ENCODE measurements around the gene CAPS. TPM values are rescaled to one million over a fixed set of nuclear protein-coding genes. Genes with fewer than 3 reads are reported as not detected.

Gene CAPS
- total RNA-seq, 1 experiment from 2014 or later: 2.3 TPM

DNA sequence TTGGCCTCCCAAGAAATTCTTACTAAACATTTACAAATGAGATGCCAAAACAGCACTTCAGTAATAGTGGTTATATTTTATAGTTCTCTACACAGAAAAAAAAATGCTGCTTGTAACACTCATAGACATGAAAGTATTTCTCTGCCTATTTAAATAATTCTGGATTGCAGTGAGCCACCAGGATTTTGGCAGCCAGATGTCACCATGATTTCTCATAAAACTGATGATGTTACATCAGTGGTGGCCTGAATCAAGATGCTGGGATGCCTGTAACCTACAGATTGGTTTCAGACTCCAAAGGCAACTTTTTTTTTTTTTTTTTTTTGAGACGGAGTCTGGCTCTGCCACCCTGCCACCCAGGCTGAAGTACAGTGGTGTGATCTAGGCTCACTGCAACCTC, 2.7 kb upstream of the CAPS start:
- Histone ChIP-seq H3K23ac (ENCODE audit: insufficient read length, low read depth, low read length) (no peak overlapping the region), H2BK12ac (ENCODE audit: insufficient read length, low read depth, low read length) (no peak overlapping the region), H3K9me3 (ENCODE audit: control insufficient read depth, low read depth, low read length) (no peaks in the 10 kb centered on the region), H3K4me1 (ENCODE audit: insufficient read depth, low read length) (no peaks in the 10 kb centered on the region), H3K79me2 (ENCODE audit: insufficient read depth, low read length) (no peaks in the 10 kb centered on the region), H4K91ac (ENCODE audit: insufficient read length, low read depth, low read length) (no peak overlapping the region), H3K27ac (ENCODE audit: insufficient read length, low read depth, low read length) (no peak overlapping the region), H4K20me1 (ENCODE audit: control insufficient read depth, insufficient read depth, insufficient read length) (no peaks in the 10 kb centered on the region), H3K4me2 (ENCODE audit: insufficient read depth, insufficient read length, low read length) (no peak overlapping the region), H3K56ac (ENCODE audit: insufficient read length, low read depth, low read length) (no peak overlapping the region), H3K27me3 (ENCODE audit: insufficient read depth, low read length) (no peaks in the 10 kb centered on the region), H2BK20ac (ENCODE audit: low read depth, low read length, poor library complexity, severe bottlenecking) (no peak overlapping the region), H4K5ac (ENCODE audit: insufficient read length, low read depth, low read length) (no peak overlapping the region), H3K4ac (ENCODE audit: low read depth, low read length) (no peak overlapping the region), H2AK5ac (ENCODE audit: insufficient read length, low read length) (no peak overlapping the region), H3K23me2 (ENCODE audit: insufficient read length, low read depth, low read length, poor library complexity, severe bottlenecking) (no peaks in the 10 kb centered on the region), H3K79me1 (ENCODE audit: insufficient read depth, low read depth, low read length, poor library complexity, severe bottlenecking) (no peaks in the 10 kb centered on the region), H2BK120ac (ENCODE audit: low read depth, low read length, poor library complexity, severe bottlenecking) (no peak overlapping the region), H3K9ac (ENCODE audit: extremely low read depth, insufficient read length, low read length) (no peak overlapping the region), H4K8ac (replicated peaks; ENCODE audit: insufficient read length, low read depth, low read length) (no peak overlapping the region), H3K14ac (ENCODE audit: insufficient read depth, low read length) (no peak overlapping the region), H2BK5ac (ENCODE audit: insufficient read length, low read length) (no peak overlapping the region), H3K18ac (ENCODE audit: insufficient read length, low read depth, low read length) (no peak overlapping the region), H2AFZ (ENCODE audit: low read length) (no peak overlapping the region), H3T11ph (ENCODE audit: low read length) (no peak overlapping the region), H2BK15ac (ENCODE audit: low read depth, low read length) (no peak overlapping the region)
- H3K36me3 Mint-ChIP-seq (ENCODE audit: insufficient read depth in 1 of 3, low read depth in 3 of 3): peaks cover 1 to 17% (median 6%) of the 10 kb centered on the region in 3 experiments; a peak in 6 of 7 replicates
- no peak for TF ChIP-seq CTCF (conservative IDR thresholded peaks at IDR 0.05)
- H3K4me3 Mint-ChIP-seq: no peak overlapping the region
- no peaks in the 10 kb centered on the region for H3K4me1 Mint-ChIP-seq
- no peak overlapping the region for H3K27ac Mint-ChIP-seq
- WGBS (ENCODE audit: extremely low coverage, insufficient read length, low lambda C conversion rate): no CpG with 5 or more reads among the region's 1 CpG
- no peak for DNase-seq
- no peaks in the 10 kb centered on the region for H3K9me3 Mint-ChIP-seq
- no peaks in the 10 kb centered on the region; the same call in 1 of the 2 replicates for H3K27me3 Mint-ChIP-seq (ENCODE audit: low read depth)
